Hepatocyte (in vitro differentiated cells): Measurements from ENCODE around the gene CYP2U1. TPM values are rescaled to one million over a fixed set of nuclear protein-coding genes. Genes with fewer than 3 reads are reported as not detected.
A peak's percentile ranks its signal among the peaks of the same experiment; 100 is the strongest.

ENCODE experiments used
- DNase-seq: peaks from one replicate; pipeline ENCODE4 v3.0.0-alpha.2; 2016; ENCODE audit warnings: low spot score
- H2AFZ ChIP-seq: fragments of 200-600 bp; sonication (generic); 2 replicates; pipeline ENCODE4 v1.6.0; 2016; ENCODE audit warnings: antibody characterized with exemption, mild to moderate bottlenecking
- H3K27ac ChIP-seq: fragments of 200-600 bp; sonication (generic); 2 replicates; pipeline ENCODE4 v1.5.1; 2016; ENCODE audit warnings: mild to moderate bottlenecking
- H3K27me3 ChIP-seq: fragments of 200-600 bp; sonication (generic); 2 replicates; pipeline ENCODE4 v1.6.1; 2016
- H3K36me3 ChIP-seq: fragments of 200-600 bp; sonication (generic); replicated peaks from 2 replicates; pipeline ENCODE4 v1.5.1; 2016; ENCODE audit warnings: low read depth; ENCODE audit not compliant: insufficient read depth
- H3K4me1 ChIP-seq: fragments of 200-600 bp; sonication (generic); 2 replicates; pipeline ENCODE4 v1.5.1; 2016; ENCODE audit warnings: mild to moderate bottlenecking, moderate library complexity; ENCODE audit not compliant: insufficient read depth
- H3K4me2 ChIP-seq: fragments of 200-600 bp; sonication (generic); 2 replicates; pipeline ENCODE4 v1.6.0; 2016
- H3K4me3 ChIP-seq: fragments of 200-600 bp; sonication (generic); 2 replicates; pipeline ENCODE4 v1.5.1; 2016; ENCODE audit warnings: mild to moderate bottlenecking
- H3K79me2 ChIP-seq: fragments of 200-600 bp; sonication (generic); 2 replicates; pipeline ENCODE4 v1.6.0; 2017; ENCODE audit warnings: mild to moderate bottlenecking
- H3K9me2 ChIP-seq: fragments of 200-600 bp; sonication (generic); replicated peaks from 2 replicates; pipeline ENCODE4 v1.6.0; 2017; ENCODE audit warnings: mild to moderate bottlenecking; ENCODE audit not compliant: insufficient read depth
- H3K9me3 ChIP-seq: fragments of 200-600 bp; sonication (generic); 2 replicates; pipeline ENCODE4 v1.5.1; 2016; ENCODE audit warnings: low read depth, mild to moderate bottlenecking
- H4K20me1 ChIP-seq: fragments of 200-600 bp; sonication (generic); 2 replicates; pipeline ENCODE4 v1.6.0; 2016; ENCODE audit warnings: mild to moderate bottlenecking; ENCODE audit not compliant: insufficient read depth, poor library complexity, severe bottlenecking
- CTCF ChIP-seq: fragments of 200-600 bp; sonication (generic); IDR thresholded peaks from 2 replicates; pipeline ENCODE4 v1.5.1; 2016; ENCODE audit warnings: antibody characterized with exemption, mild to moderate bottlenecking; ENCODE audit not compliant: poor library complexity
- EZH2 ChIP-seq: fragments of 200-600 bp; sonication (generic); IDR thresholded peaks from 2 replicates; pipeline ENCODE4 v1.6.1; 2016; ENCODE audit warnings: antibody characterized with exemption, mild to moderate bottlenecking, borderline replicate concordance
- EZH2phosphoT487 ChIP-seq: fragments of 200-600 bp; sonication (generic); IDR thresholded peaks from one replicate; pipeline ENCODE4 v1.6.1; 2018; ENCODE audit warnings: antibody characterized with exemption, mild to moderate bottlenecking, low read depth, moderate library complexity; ENCODE audit not compliant: unreplicated experiment, severe bottlenecking
- WGBS: methylation state at CpG from one replicate; pipeline ENCODE4 v1.1.6; 2016; ENCODE audit warnings: low lambda C conversion rate; ENCODE audit errors: missing lambda C conversion rate; 5-methylcytosine and 5-hydroxymethylcytosine counted together
- polyA plus RNA-seq: library from polyadenylated mRNA; unstranded; fragments of >200 nt; fragmentation: Nextera tagmentation; extraction: Ambion mirVana; gene quantifications from 2 replicates; pipeline ENCODE4 v1.2.1, GENCODE V29; 2016
- total RNA-seq: library from RNA; depleted of rRNA; stranded (reverse); fragments of >200 nt; gene quantifications from 2 replicates; pipeline ENCODE4 v1.2.3, GENCODE V29; 2014

The CYP2U1 gene
- total and polyA plus RNA-seq, 2 experiments from 2014 or later = 6.7 to 9.7 TPM

- Histone ChIP-seq H3K9me2 (no peaks in the 10 kb centered on the region), H3K4me3 (no peak overlapping the region), H3K27me3 (no peaks in the 10 kb centered on the region), H3K36me3 (no peaks in the 10 kb centered on the region), H3K4me1 (peaks cover 5% of the 10 kb centered on the region), H3K27ac (no peak overlapping the region), H3K9me3 (peaks cover 19% of the 10 kb centered on the region), H3K79me2 (no peaks in the 10 kb centered on the region), H3K4me2 (no peak overlapping the region), H2AFZ (no peak overlapping the region), H4K20me1 (no peaks in the 10 kb centered on the region)
- no peak for DNase-seq
- TF ChIP-seq CTCF (no peak), EZH2 (no peak), EZH2phosphoT487 (no peak)
- WGBS = 94% methylated on average over 2 of the region's 2 CpGs
These were observed 40.6 kb upstream of the CYP2U1 start for GRCh38 chr4:107890779-107891178.

GRCh38 chr4:107891299-107891698 lies 40.0 kb upstream of the CYP2U1 start:
- H3K79me2 ChIP-seq = no peaks in the 10 kb centered on the region
- no peaks in the 10 kb centered on the region for H3K36me3 ChIP-seq
- no peak overlapping the region for H3K4me3 ChIP-seq
- TF ChIP-seq CTCF = no peak
- TF ChIP-seq EZH2 = no peak
- no peak for TF ChIP-seq EZH2phosphoT487
- H3K4me1 ChIP-seq = peaks cover 7% of the 10 kb centered on the region
- H3K9me2 ChIP-seq = no peaks in the 10 kb centered on the region
- H3K27me3 ChIP-seq = no peaks in the 10 kb centered on the region
- no peak overlapping the region for H3K4me2 ChIP-seq
- H3K27ac ChIP-seq = no peak overlapping the region
- no peak overlapping the region for H2AFZ ChIP-seq
- H3K9me3 ChIP-seq = peaks cover 19% of the 10 kb centered on the region
- no peaks in the 10 kb centered on the region for H4K20me1 ChIP-seq
- DNase-seq = no peak

GRCh38 chr4:107893171-107894137 lies 37.9 kb upstream of the CYP2U1 start:
- TF ChIP-seq EZH2 (no peak), EZH2phosphoT487 (no peak), CTCF (no peak)
- Histone ChIP-seq H3K79me2 (no peaks in the 10 kb centered on the region), H3K27me3 (no peaks in the 10 kb centered on the region), H3K4me1 (peaks cover 7% of the 10 kb centered on the region), H4K20me1 (no peaks in the 10 kb centered on the region), H3K27ac (peak overlapping the region; percentile 11), H3K4me2 (no peak overlapping the region), H3K36me3 (no peaks in the 10 kb centered on the region), H3K9me2 (no peaks in the 10 kb centered on the region), H3K9me3 (peaks cover 11% of the 10 kb centered on the region), H3K4me3 (no peak overlapping the region), H2AFZ (no peak overlapping the region)
- DNase-seq = no peak
- 70% methylated on average over 4 of the region's 4 CpGs for WGBS
